SK-N-SH (cell line): ENCODE results near the gene NCAM2. TPM values are rescaled to one million over a fixed set of nuclear protein-coding genes. Genes with fewer than 3 reads are reported as not detected.

ENCODE experiments used
- CTCF ChIA-PET: fragments of 300-600, 350-600 bp; formaldehyde crosslinking; extraction: SDS; loops from one replicate; lab custom pipeline; 2021; lab: Yijun Ruan, JAX
- POLR2A ChIA-PET: fragments of 350-600 bp; sonication (Branson Sonifier 250); formaldehyde crosslinking; extraction: SDS; loops from one replicate; lab custom pipeline; 2020; ENCODE audit warnings: antibody characterized with exemption, inconsistent platforms; lab: Yijun Ruan, JAX
- DNase-seq: peaks from one replicate; pipeline ENCODE4 v3.0.0; 2012
- H2AFZ ChIP-seq: fragments of 200-600 bp; sonication (generic); 2 replicates; pipeline ENCODE4 v1.8.1; 2016; ENCODE audit warnings: antibody characterized with exemption, mild to moderate bottlenecking, low read depth
- H3F3A ChIP-seq: fragments of 200-600 bp; sonication (generic); replicated peaks from 2 replicates; pipeline ENCODE3; 2016; ENCODE audit warnings: antibody characterized with exemption, mild to moderate bottlenecking; ENCODE audit not compliant: insufficient read depth
- H3K27ac ChIP-seq, 2 experiments: fragments of 200-500 bp in 1 of 2; fragments of 200-600 bp in 1 of 2; sonication (Bioruptor generic) in 1 of 2; sonication (generic), shearing (Covaris generic) in 1 of 2; 2 replicates each; pipeline versions ENCODE4 v1.5.1 to v1.6.1; 2014 to 2016; ENCODE audit warnings: low read depth in 2 of 2, inconsistent platforms in 1 of 2, low read length in 1 of 2, mild to moderate bottlenecking in 1 of 2, mixed read lengths in 1 of 2
- H3K27me3 ChIP-seq: fragments of 200-600 bp; sonication (generic), shearing (Covaris generic); 2 replicates; pipeline ENCODE4 v1.6.1; 2016; ENCODE audit warnings: mixed run types; ENCODE audit not compliant: insufficient read depth
- H3K36me3 ChIP-seq, 2 experiments: fragments of 200-500 bp in 1 of 2; fragments of 200-600 bp in 1 of 2; sonication (Bioruptor generic) in 1 of 2; sonication (generic) in 1 of 2; replicated peaks in 1 of 2; 2 replicates each; pipeline versions ENCODE3 to v1.5.1; 2014 to 2016; ENCODE audit warnings: low read length in 1 of 2, mild to moderate bottlenecking in 1 of 2; ENCODE audit not compliant: insufficient read depth in 2 of 2, control insufficient read depth in 1 of 2
- H3K4me1 ChIP-seq, 2 experiments: fragments of 200-500 bp in 1 of 2; fragments of 200-600 bp in 1 of 2; sonication (Bioruptor generic) in 1 of 2; sonication (generic), shearing (Covaris generic) in 1 of 2; 2 replicates each; pipeline versions ENCODE4 v1.5.1 to v1.6.1; 2014 to 2016; ENCODE audit warnings: low read depth in 1 of 2, low read length in 1 of 2, mixed run types in 1 of 2; ENCODE audit not compliant: insufficient read depth in 2 of 2, control insufficient read depth in 1 of 2
- H3K4me2 ChIP-seq: fragments of 200-600 bp; sonication (generic), shearing (Covaris generic); 2 replicates; pipeline ENCODE4 v1.6.1; 2017; ENCODE audit warnings: mixed run types
- H3K4me3 ChIP-seq, 2 experiments: fragments of 200-500 bp in 1 of 2; fragments of 200-600 bp in 1 of 2; sonication (Bioruptor generic) in 1 of 2; sonication (generic), shearing (Covaris generic) in 1 of 2; 2 replicates each; pipeline versions ENCODE4 v1.5.1 to v1.8.1; 2014 to 2016; ENCODE audit warnings: low read depth in 2 of 2, inconsistent platforms in 1 of 2, low read length in 1 of 2, mild to moderate bottlenecking in 1 of 2, mixed read lengths in 1 of 2, moderate library complexity in 1 of 2
- H3K79me2 ChIP-seq: fragments of 200-600 bp; sonication (generic); 2 replicates; pipeline ENCODE4 v1.8.1; 2017; ENCODE audit warnings: mild to moderate bottlenecking; ENCODE audit not compliant: insufficient read depth
- H3K9ac ChIP-seq: fragments of 200-600 bp; sonication (generic); 2 replicates; pipeline ENCODE4 v1.6.1; 2017; ENCODE audit warnings: mixed run types
- H3K9me2 ChIP-seq: fragments of 200-600 bp; sonication (generic); 2 replicates; pipeline ENCODE4 v1.6.1; 2017; ENCODE audit warnings: mixed run types
- H3K9me3 ChIP-seq: fragments of 200-600 bp; sonication (generic); 2 replicates; pipeline ENCODE4 v1.6.1; 2017; ENCODE audit warnings: mixed run types, mild to moderate bottlenecking, moderate library complexity
- H4K20me1 ChIP-seq: fragments of 200-600 bp; sonication (generic); 2 replicates; pipeline ENCODE4 v1.6.1; 2017; ENCODE audit warnings: mild to moderate bottlenecking, mixed run types; ENCODE audit not compliant: insufficient read depth
- CHD2 ChIP-seq: fragments of 150-350 bp; IDR thresholded peaks from 2 replicates; pipeline ENCODE4 v1.6.1; 2018; ENCODE audit warnings: low read length; ENCODE audit not compliant: partially characterized antibody
- EP300 ChIP-seq, 2 experiments: IDR thresholded peaks; 2 replicates each; pipeline versions ENCODE4 v1.4.0 to v1.6.1; 2012; ENCODE audit warnings: borderline replicate concordance in 1 of 2, low read depth in 1 of 2, low read length in 1 of 2
- EZH2phosphoT487 ChIP-seq: fragments of 200-600 bp; sonication (generic); IDR thresholded peaks from 2 replicates; pipeline ENCODE4 v1.6.1; 2017; ENCODE audit warnings: low read depth, mixed run types, mild to moderate bottlenecking, antibody characterized with exemption, moderate library complexity, borderline replicate concordance
- FOSL2 ChIP-seq: IDR thresholded peaks from 2 replicates; pipeline ENCODE4 v1.4.0; 2012; ENCODE audit warnings: low read depth, mild to moderate bottlenecking, moderate library complexity, borderline replicate concordance
- FOXJ3 ChIP-seq: sonication (generic); formaldehyde crosslinking; IDR thresholded peaks from 2 replicates; pipeline ENCODE4 v1.5.1; 2020; ENCODE audit warnings: mild to moderate bottlenecking, missing genetic modification reagents
- FOXM1 ChIP-seq: IDR thresholded peaks from 2 replicates; pipeline ENCODE4 v1.4.0; 2012; ENCODE audit warnings: low read depth, mild to moderate bottlenecking
- GATA2 ChIP-seq: sonication (generic); formaldehyde crosslinking; IDR thresholded peaks from 2 replicates; pipeline ENCODE4 v1.5.0; 2020; ENCODE audit warnings: mild to moderate bottlenecking, missing genetic modification reagents
- MXI1 ChIP-seq: IDR thresholded peaks from 2 replicates; pipeline ENCODE4 v1.6.1; 2012; ENCODE audit warnings: mild to moderate bottlenecking, low read depth, low read length, improper control_type of control experiment
- NFIC ChIP-seq: IDR thresholded peaks from 2 replicates; pipeline ENCODE4 v1.4.0; 2012; ENCODE audit warnings: borderline replicate concordance
- NRF1 ChIP-seq: IDR thresholded peaks from 2 replicates; pipeline ENCODE4 v1.6.1; 2012; ENCODE audit warnings: low read depth, mild to moderate bottlenecking, low read length
- RAD21 ChIP-seq: IDR thresholded peaks from 2 replicates; pipeline ENCODE4 v1.6.1; 2012; ENCODE audit warnings: mild to moderate bottlenecking, low read length
- RFX5 ChIP-seq: IDR thresholded peaks from 2 replicates; pipeline ENCODE4 v1.6.1; 2012; ENCODE audit warnings: mild to moderate bottlenecking, improper control_type of control experiment, low read length
- TAF1 ChIP-seq: IDR thresholded peaks from 2 replicates; pipeline ENCODE4 v1.6.1; 2012; ENCODE audit warnings: low read depth, mild to moderate bottlenecking, low read length, moderate library complexity, borderline replicate concordance
- WGBS: methylation state at CpG from one replicate; pipeline ENCODE4 v1.1.6; 2017; ENCODE audit warnings: low lambda C conversion rate; 5-methylcytosine and 5-hydroxymethylcytosine counted together
- polyA plus RNA-seq, 3 experiments: library from polyadenylated mRNA; depleted of rRNA; stranded (reverse); fragments of >200 nt; gene quantifications; 2 replicates each; pipeline ENCODE4 v1.2.3, GENCODE V29; 2012
- TF ChIP-seq, protein P1 (sequence below): IDR thresholded peaks from 2 replicates; pipeline ENCODE4 v1.6.1; 2012; ENCODE audit warnings: mild to moderate bottlenecking, low read depth, low read length, moderate library complexity
- TF ChIP-seq, protein P2 (sequence below): fragments of 150-350 bp; IDR thresholded peaks from 2 replicates; pipeline ENCODE4 v1.6.1; 2016; ENCODE audit warnings: mild to moderate bottlenecking, low read depth, low read length
- TF ChIP-seq, protein P3 (sequence below): IDR thresholded peaks from 2 replicates; pipeline ENCODE4; 2012

NCAM2 gene
- polyA plus RNA-seq, 1 of the 3 experiments (the other 2 are of a cell fraction): 2.1 TPM

DNA sequence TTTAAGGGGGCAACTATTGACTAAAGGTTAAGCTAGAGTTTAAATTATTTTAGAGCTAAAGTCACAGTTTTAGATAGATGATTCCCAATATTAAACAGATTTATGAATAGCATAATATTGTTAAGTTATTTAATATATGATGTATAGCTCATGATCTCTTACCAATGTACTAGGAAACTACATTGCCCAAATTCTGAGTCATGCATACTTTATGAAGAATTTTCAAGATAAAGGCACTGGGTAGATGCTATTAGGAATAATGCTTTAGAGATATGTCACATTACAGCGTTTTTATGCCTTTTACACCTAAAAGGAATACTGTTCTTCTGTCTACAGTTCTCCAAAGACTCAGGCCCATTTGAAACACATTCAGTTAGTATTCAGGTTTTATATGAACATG lies 215.1 kb downstream of the NCAM2 start:
- H3K9me3 ChIP-seq: no peaks in the 10 kb centered on the region
- POLR2A ChIA-PET: no interaction called here
- H3K9ac ChIP-seq: no peak overlapping the region
- no peak overlapping the region for H3K4me3 ChIP-seq
- H3K4me1 ChIP-seq: peaks cover 0 to 5% of the 10 kb centered on the region in 2 experiments; a peak in 2 of 4 replicates
- H3K4me2 ChIP-seq: no peak overlapping the region
- no peak for DNase-seq
- H3K9me2 ChIP-seq: no peaks in the 10 kb centered on the region
- no peaks in the 10 kb centered on the region for H3K79me2 ChIP-seq
- no peaks in the 10 kb centered on the region for H3F3A ChIP-seq
- no peak overlapping the region for H3K27ac ChIP-seq
- H2AFZ ChIP-seq: no peak overlapping the region
- 37% methylated on average over 1 of the region's 1 CpG for WGBS
- H3K27me3 ChIP-seq: no peaks in the 10 kb centered on the region
- no peaks in the 10 kb centered on the region for H4K20me1 ChIP-seq
- CTCF ChIA-PET: no interaction called here
- TF ChIP-seq EP300 (IDR thresholded peaks at IDR 0.05; ENCODE audit: borderline replicate concordance in 1 of 2, low read depth in 1 of 2, low read length in 1 of 2) (no peak), GATA2 (no peak), NRF1 (no peak), FOXJ3 (no peak), TAF1 (no peak), EZH2phosphoT487 (no peak), MXI1 (no peak), FOXM1 (no peak), NFIC (no peak), RAD21 (no peak), CHD2 (no peak), FOSL2 (no peak), RFX5 (no peak)
- TF ChIP-seq, protein P1, sequence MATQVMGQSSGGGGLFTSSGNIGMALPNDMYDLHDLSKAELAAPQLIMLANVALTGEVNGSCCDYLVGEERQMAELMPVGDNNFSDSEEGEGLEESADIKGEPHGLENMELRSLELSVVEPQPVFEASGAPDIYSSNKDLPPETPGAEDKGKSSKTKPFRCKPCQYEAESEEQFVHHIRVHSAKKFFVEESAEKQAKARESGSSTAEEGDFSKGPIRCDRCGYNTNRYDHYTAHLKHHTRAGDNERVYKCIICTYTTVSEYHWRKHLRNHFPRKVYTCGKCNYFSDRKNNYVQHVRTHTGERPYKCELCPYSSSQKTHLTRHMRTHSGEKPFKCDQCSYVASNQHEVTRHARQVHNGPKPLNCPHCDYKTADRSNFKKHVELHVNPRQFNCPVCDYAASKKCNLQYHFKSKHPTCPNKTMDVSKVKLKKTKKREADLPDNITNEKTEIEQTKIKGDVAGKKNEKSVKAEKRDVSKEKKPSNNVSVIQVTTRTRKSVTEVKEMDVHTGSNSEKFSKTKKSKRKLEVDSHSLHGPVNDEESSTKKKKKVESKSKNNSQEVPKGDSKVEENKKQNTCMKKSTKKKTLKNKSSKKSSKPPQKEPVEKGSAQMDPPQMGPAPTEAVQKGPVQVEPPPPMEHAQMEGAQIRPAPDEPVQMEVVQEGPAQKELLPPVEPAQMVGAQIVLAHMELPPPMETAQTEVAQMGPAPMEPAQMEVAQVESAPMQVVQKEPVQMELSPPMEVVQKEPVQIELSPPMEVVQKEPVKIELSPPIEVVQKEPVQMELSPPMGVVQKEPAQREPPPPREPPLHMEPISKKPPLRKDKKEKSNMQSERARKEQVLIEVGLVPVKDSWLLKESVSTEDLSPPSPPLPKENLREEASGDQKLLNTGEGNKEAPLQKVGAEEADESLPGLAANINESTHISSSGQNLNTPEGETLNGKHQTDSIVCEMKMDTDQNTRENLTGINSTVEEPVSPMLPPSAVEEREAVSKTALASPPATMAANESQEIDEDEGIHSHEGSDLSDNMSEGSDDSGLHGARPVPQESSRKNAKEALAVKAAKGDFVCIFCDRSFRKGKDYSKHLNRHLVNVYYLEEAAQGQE: no peak
- TF ChIP-seq, protein P2, sequence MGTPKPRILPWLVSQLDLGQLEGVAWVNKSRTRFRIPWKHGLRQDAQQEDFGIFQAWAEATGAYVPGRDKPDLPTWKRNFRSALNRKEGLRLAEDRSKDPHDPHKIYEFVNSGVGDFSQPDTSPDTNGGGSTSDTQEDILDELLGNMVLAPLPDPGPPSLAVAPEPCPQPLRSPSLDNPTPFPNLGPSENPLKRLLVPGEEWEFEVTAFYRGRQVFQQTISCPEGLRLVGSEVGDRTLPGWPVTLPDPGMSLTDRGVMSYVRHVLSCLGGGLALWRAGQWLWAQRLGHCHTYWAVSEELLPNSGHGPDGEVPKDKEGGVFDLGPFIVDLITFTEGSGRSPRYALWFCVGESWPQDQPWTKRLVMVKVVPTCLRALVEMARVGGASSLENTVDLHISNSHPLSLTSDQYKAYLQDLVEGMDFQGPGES: no peak
- TF ChIP-seq, protein P3, sequence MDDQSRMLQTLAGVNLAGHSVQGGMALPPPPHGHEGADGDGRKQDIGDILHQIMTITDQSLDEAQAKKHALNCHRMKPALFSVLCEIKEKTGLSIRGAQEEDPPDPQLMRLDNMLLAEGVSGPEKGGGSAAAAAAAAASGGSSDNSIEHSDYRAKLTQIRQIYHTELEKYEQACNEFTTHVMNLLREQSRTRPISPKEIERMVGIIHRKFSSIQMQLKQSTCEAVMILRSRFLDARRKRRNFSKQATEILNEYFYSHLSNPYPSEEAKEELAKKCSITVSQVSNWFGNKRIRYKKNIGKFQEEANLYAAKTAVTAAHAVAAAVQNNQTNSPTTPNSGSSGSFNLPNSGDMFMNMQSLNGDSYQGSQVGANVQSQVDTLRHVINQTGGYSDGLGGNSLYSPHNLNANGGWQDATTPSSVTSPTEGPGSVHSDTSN: no peak
- no peaks in the 10 kb centered on the region for H3K36me3 ChIP-seq
